ENCODE data around the gene KLHDC8A. TPM values are rescaled to one million over a fixed set of nuclear protein-coding genes. Genes with fewer than 3 reads are reported as not detected.

Gene KLHDC8A
- total RNA-seq, 4 donors from 2014 or later = 0.88 to 14.1 (median 7.5) TPM; not detected in 1

GRCh38 chr1:205309741-205310140, 47.0 kb downstream of the KLHDC8A start:
- Histone ChIP-seq H3K27ac (no peak overlapping the region), H3K36me3 (no peaks in the 10 kb centered on the region)

GRCh38 chr1:205306929-205307566, 49.7 kb downstream of the KLHDC8A start:
- TF ChIP-seq CTCF (IDR thresholded peaks at IDR 0.05) = no peak
- TF ChIP-seq POLR2A (IDR thresholded peaks at IDR 0.05) = no peak
- H3K4me1 ChIP-seq = no peaks in the 10 kb centered on the region
- DNase-seq = no peak
- no peak overlapping the region for H3K27ac ChIP-seq
- no peaks in the 10 kb centered on the region for H3K36me3 ChIP-seq
- intact Hi-C loops (cut with DNase I; ENCODE audit: low total_unique reads) = no loop called here
- no peaks in the 10 kb centered on the region for H3K27me3 ChIP-seq
- H3K9me3 ChIP-seq = no peaks in the 10 kb centered on the region
- no peak overlapping the region for H3K4me3 ChIP-seq

More at GRCh38 chr1:205309741-205310140, 47.0 kb downstream of the KLHDC8A start:
- H3K9me3 ChIP-seq = no peaks in the 10 kb centered on the region
- no peak for DNase-seq
- no peak for TF ChIP-seq CTCF (IDR thresholded peaks at IDR 0.05)
- TF ChIP-seq POLR2A (IDR thresholded peaks at IDR 0.05) = no peak
- no peaks in the 10 kb centered on the region for H3K4me1 ChIP-seq
- no peak overlapping the region for H3K4me3 ChIP-seq
- intact Hi-C loops (cut with DNase I; ENCODE audit: low total_unique reads) = no loop called here
- no peaks in the 10 kb centered on the region for H3K27me3 ChIP-seq

GRCh38 chr1:205304695-205305070, 52.0 kb downstream of the KLHDC8A start:
- Histone ChIP-seq H3K36me3 (no peaks in the 10 kb centered on the region), H3K27me3 (no peaks in the 10 kb centered on the region), H3K4me1 (no peaks in the 10 kb centered on the region), H3K4me3 (no peak overlapping the region), H3K9me3 (no peaks in the 10 kb centered on the region), H3K27ac (no peak overlapping the region)
- no peak for TF ChIP-seq POLR2A (IDR thresholded peaks at IDR 0.05)
- no peak for TF ChIP-seq CTCF (IDR thresholded peaks at IDR 0.05)
- no peak for DNase-seq
- intact Hi-C loops (cut with DNase I; ENCODE audit: low total_unique reads) = no loop called here

- no peak for DNase-seq
- no peaks in the 10 kb centered on the region for H3K27me3 ChIP-seq
- H3K9me3 ChIP-seq = no peaks in the 10 kb centered on the region
- TF ChIP-seq POLR2A (IDR thresholded peaks at IDR 0.05) = no peak
- no peak for TF ChIP-seq CTCF (IDR thresholded peaks at IDR 0.05)
- no peak overlapping the region for H3K27ac ChIP-seq
- no peaks in the 10 kb centered on the region for H3K4me1 ChIP-seq
- no peak overlapping the region for H3K4me3 ChIP-seq
- no peaks in the 10 kb centered on the region for H3K36me3 ChIP-seq
- intact Hi-C loops (cut with DNase I; ENCODE audit: low total_unique reads) = no loop called here
These were observed 52.6 kb downstream of the KLHDC8A start for GRCh38 chr1:205304046-205304694.

- H3K27ac ChIP-seq = no peak overlapping the region
- intact Hi-C loops (cut with DNase I; ENCODE audit: low total_unique reads) = no loop called here
- no peak overlapping the region for H3K4me3 ChIP-seq
- H3K27me3 ChIP-seq = no peaks in the 10 kb centered on the region
- TF ChIP-seq POLR2A (IDR thresholded peaks at IDR 0.05) = no peak
- TF ChIP-seq CTCF (IDR thresholded peaks at IDR 0.05) = no peak
- DNase-seq = no peak
- no peaks in the 10 kb centered on the region for H3K36me3 ChIP-seq
- no peaks in the 10 kb centered on the region for H3K4me1 ChIP-seq
- no peaks in the 10 kb centered on the region for H3K9me3 ChIP-seq
These were observed 53.4 kb downstream of the KLHDC8A start for GRCh38 chr1:205303247-205303888.
